HAP-1 (cell line): Measurements from ENCODE around the gene SGSH.
A peak's percentile ranks its signal among the peaks of the same experiment; 100 is the strongest.

ENCODE experiments used
- DNase-seq, 2 experiments: peaks; one replicate each; pipeline ENCODE4 v3.0.0-alpha.2; 2016 to 2020; ENCODE audit warnings: low spot score in 2 of 2
- H3K27me3 ChIP-seq: fragments of 250-450 bp; sonication (Bioruptor Pico); 2 replicates; pipeline ENCODE4 v1.5.1; 2020; ENCODE audit warnings: low read depth, mild to moderate bottlenecking, moderate library complexity
- H3K36me3 ChIP-seq: fragments of 250-450 bp; sonication (Bioruptor Pico); replicated peaks from 2 replicates; pipeline ENCODE4 v1.5.1; 2020; ENCODE audit warnings: mild to moderate bottlenecking
- H3K4me1 ChIP-seq: fragments of 250-450 bp; sonication (Bioruptor Pico); 2 replicates; pipeline ENCODE4 v1.5.1; 2020; ENCODE audit warnings: mild to moderate bottlenecking
- H3K4me3 ChIP-seq: fragments of 250-450 bp; sonication (Bioruptor Pico); 2 replicates; pipeline ENCODE4 v1.5.1; 2020; ENCODE audit warnings: mild to moderate bottlenecking, moderate library complexity
- H3K9me3 ChIP-seq: fragments of 250-450 bp; sonication (Bioruptor Pico); 2 replicates; pipeline ENCODE4 v1.5.1; 2020; ENCODE audit warnings: mild to moderate bottlenecking, moderate library complexity
- in situ Hi-C: fragments of 300-500 bp; cut with MboI; formaldehyde crosslinking; loops from 3 replicates; pipeline ENCODE4 v1.14.3; 2020; ENCODE audit warnings: low sequenced_read_pairs, inconsistent platforms, mixed read lengths

Gene SGSH

GRCh38 chr17:80220054-80220735 lies at the start of gene SGSH, which contains the start of gene SLC26A11:
TSS of gene SGSH (minus strand) at chr17:80220333. CDS start at chr17:80220313, 20 bp downstream.
TSS of gene SLC26A11 (plus strand) at chr17:80220427. CDS start at chr17:80221561, 1,134 bp downstream.
- in situ Hi-C loops: no loop called here
- H3K4me3 ChIP-seq: peak within 1 kb of the TSS; percentile 70
- H3K9me3 ChIP-seq: no peaks in the 10 kb centered on the region
- DNase-seq: peak; percentile 55 to 94
- peaks cover 6% of the 10 kb centered on the region for H3K4me1 ChIP-seq
- peaks cover 19% of the 10 kb centered on the region for H3K36me3 ChIP-seq
- H3K27me3 ChIP-seq: no peaks in the 10 kb centered on the region

- in situ Hi-C loops: no loop called here
- no peak overlapping the region for H3K4me3 ChIP-seq
- H3K27me3 ChIP-seq: no peaks in the 10 kb centered on the region
- no peaks in the 10 kb centered on the region for H3K9me3 ChIP-seq
- no peak for DNase-seq
- H3K4me1 ChIP-seq: no peaks in the 10 kb centered on the region
- H3K36me3 ChIP-seq: no peaks in the 10 kb centered on the region; the same call in 1 of the 2 replicates
Measured at GRCh38 chr17:80269405-80269807, 49.3 kb upstream of the SGSH start.

DNA sequence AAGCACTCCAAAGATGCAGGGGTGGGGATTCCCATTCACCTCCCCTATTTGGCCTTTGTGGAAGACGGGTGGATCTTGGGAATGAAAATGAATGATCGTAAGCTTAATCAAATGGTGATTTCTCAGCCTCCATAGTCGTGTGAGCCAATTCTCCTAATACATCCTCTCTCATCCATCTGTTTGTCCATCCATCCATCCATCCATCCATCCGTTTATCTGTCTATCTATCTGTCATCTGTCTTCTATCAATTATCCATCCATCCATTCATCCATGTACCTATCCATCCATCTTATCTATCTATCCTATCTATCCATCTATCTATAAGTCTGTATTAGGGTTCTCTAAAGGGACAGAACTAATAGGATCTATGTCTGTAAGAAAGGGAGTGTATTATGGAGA lies 48.3 kb upstream of the SGSH start:
- in situ Hi-C loops: no loop called here
- H3K4me3 ChIP-seq: no peak overlapping the region
- no peaks in the 10 kb centered on the region; the same call in 1 of the 2 replicates for H3K36me3 ChIP-seq
- no peak for DNase-seq
- no peaks in the 10 kb centered on the region for H3K9me3 ChIP-seq
- no peaks in the 10 kb centered on the region for H3K4me1 ChIP-seq
- no peaks in the 10 kb centered on the region for H3K27me3 ChIP-seq

- H3K36me3 ChIP-seq: no peaks in the 10 kb centered on the region; the same call in 1 of the 2 replicates
- H3K4me3 ChIP-seq: no peak overlapping the region
- in situ Hi-C loops: no loop called here
- no peaks in the 10 kb centered on the region for H3K9me3 ChIP-seq
- no peaks in the 10 kb centered on the region for H3K4me1 ChIP-seq
- DNase-seq: no peak
- H3K27me3 ChIP-seq: no peaks in the 10 kb centered on the region
Measured at GRCh38 chr17:80267391-80267790, 47.3 kb upstream of the SGSH start.

- Histone ChIP-seq H3K4me3 (no peak overlapping the region), H3K9me3 (no peaks in the 10 kb centered on the region), H3K27me3 (no peaks in the 10 kb centered on the region), H3K4me1 (peaks cover 6% of the 10 kb centered on the region), H3K36me3 (no peaks in the 10 kb centered on the region; the same call in 1 of the 2 replicates)
- DNase-seq: no peak
- in situ Hi-C loops: no loop called here
Measured at GRCh38 chr17:80265205-80266068, 45.3 kb upstream of the SGSH start.

DNA sequence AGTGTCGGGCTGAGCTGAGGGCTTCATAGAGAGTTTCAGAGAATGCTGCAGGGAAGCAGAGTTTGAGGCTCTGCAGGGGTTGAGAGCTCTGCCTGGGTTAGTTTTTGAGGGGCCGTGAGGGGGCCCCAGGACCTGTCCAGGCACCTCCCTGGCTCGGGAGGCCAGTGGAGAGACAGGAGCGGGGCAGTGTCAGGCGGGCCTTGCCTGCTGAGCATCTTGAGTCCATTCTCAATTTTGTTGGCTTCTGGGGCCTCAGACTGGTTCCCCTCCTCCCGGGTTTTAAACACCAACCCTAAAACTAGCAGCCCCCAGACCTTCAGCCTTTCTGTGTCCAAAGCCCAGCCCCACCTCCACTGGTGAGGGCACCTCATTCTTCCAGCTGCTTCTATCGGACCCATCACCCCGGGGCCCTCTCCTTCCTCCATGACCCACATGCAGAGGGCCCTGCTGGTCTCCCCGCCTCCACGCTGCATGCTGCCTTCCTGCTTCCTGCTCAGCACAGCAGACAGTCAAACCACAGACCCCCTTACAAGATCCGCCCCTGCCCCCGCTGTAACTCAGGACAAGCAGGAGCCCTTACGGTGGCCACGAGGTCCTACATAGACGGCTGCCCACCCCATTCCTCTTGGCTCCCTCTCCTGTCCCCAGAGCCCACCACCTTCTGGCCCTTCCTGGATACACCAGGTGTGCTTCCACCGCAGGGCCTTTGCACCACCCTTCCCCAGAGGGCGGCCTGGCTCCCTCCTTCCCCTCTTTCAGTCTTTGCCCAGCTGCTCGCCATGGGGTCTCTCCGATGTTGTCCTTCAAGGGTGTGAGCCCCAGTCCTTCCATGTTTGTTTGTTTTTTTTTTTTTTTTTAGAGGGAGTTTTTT lies 44.3 kb upstream of the SGSH start:
- no peak for DNase-seq
- H3K27me3 ChIP-seq: no peaks in the 10 kb centered on the region
- no peaks in the 10 kb centered on the region; the same call in 1 of the 2 replicates for H3K36me3 ChIP-seq
- H3K9me3 ChIP-seq: no peaks in the 10 kb centered on the region
- peaks cover 10% of the 10 kb centered on the region for H3K4me1 ChIP-seq
- in situ Hi-C loops: no loop called here
- H3K4me3 ChIP-seq: no peak overlapping the region

GRCh38 chr17:80263253-80264204 lies 43.4 kb upstream of the SGSH start:
- DNase-seq: no peak

DNA sequence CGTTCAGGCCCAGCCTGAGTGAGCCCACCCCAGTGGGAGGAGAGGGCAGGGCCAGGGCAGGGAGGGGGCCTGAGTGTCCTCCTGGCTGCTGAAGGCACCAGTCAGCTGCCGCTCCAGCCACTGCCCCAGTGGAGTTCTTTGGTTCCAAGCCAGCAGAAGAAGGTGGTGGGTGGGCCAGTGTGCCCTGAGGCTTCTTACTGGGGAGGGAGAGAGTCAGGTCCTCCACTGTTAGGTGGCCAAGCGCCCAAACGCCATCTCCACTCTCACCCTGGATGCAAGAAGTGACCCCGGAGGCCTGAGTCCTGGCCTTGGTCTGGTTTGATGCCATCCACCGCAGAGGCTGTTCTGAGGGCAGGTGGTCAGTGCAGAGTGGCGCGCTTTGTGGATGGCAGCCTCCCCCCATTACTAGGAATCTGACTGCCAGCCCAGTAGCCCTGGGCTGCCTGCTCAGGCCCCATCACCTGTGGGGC lies 42.7 kb upstream of the SGSH start:
- H3K9me3 ChIP-seq: no peaks in the 10 kb centered on the region
- in situ Hi-C loops: no loop called here
- no peak overlapping the region for H3K4me3 ChIP-seq
- H3K4me1 ChIP-seq: peaks cover 14% of the 10 kb centered on the region
- no peaks in the 10 kb centered on the region; the same call in 1 of the 2 replicates for H3K36me3 ChIP-seq
- no peaks in the 10 kb centered on the region for H3K27me3 ChIP-seq
- no peak for DNase-seq

More at GRCh38 chr17:80263253-80264204, 43.4 kb upstream of the SGSH start:
- no peaks in the 10 kb centered on the region for H3K27me3 ChIP-seq
- in situ Hi-C loops: no loop called here
- H3K4me3 ChIP-seq: no peak overlapping the region
- no peaks in the 10 kb centered on the region for H3K9me3 ChIP-seq
- H3K4me1 ChIP-seq: peaks cover 10% of the 10 kb centered on the region
- no peaks in the 10 kb centered on the region; the same call in 1 of the 2 replicates for H3K36me3 ChIP-seq

DNA sequence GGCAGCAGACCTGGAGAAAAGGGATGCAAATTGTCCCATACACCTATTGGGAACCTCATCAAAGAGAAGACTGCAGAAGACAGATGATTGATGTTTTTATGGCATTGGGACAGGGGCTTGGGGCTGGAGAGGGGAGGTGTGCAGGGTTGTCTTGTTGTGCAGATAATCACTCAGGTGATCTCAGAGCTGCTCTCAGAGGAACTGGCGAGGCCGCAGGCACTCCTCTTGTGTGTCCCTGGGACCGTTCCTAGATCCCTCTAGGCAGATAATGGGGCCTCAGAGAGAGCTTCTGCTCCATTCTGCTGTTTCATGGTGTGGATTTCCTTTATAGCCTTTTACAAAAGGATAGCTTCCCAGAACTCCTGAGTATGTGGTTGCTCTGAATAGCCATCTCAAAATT lies 42.2 kb upstream of the SGSH start:
- in situ Hi-C loops: no loop called here
- Histone ChIP-seq H3K36me3 (no peaks in the 10 kb centered on the region; the same call in 1 of the 2 replicates), H3K27me3 (no peaks in the 10 kb centered on the region), H3K4me3 (peak overlapping the region; percentile 71; the same call in 1 of the 2 replicates), H3K4me1 (peaks cover 14% of the 10 kb centered on the region), H3K9me3 (no peaks in the 10 kb centered on the region)
- no peak for DNase-seq

DNA sequence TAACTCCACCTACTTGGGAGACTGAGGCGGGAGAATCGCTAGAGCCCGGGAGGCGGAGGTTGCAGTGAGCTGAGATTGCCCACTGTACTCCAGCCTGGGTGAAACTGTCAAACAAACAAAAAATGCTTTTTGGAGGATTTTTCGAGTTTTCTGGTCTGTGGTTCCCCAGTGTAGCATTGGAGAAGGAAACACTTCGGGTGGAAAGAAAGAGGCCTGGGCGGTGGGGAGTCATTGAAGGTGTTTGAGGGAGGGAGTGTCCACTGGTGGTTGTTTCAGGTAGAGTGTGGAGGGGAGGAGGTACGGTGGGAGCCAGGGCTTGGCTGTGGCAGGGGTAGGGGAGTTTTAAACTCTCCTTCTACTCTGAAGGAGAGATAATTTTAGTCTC lies 41.8 kb upstream of the SGSH start:
- no peaks in the 10 kb centered on the region for H3K9me3 ChIP-seq
- in situ Hi-C loops: no loop called here
- peak overlapping the region; percentile 71 for H3K4me3 ChIP-seq
- H3K36me3 ChIP-seq: no peaks in the 10 kb centered on the region; the same call in 1 of the 2 replicates
- no peaks in the 10 kb centered on the region for H3K27me3 ChIP-seq
- no peak for DNase-seq
- peaks cover 14% of the 10 kb centered on the region for H3K4me1 ChIP-seq

DNA sequence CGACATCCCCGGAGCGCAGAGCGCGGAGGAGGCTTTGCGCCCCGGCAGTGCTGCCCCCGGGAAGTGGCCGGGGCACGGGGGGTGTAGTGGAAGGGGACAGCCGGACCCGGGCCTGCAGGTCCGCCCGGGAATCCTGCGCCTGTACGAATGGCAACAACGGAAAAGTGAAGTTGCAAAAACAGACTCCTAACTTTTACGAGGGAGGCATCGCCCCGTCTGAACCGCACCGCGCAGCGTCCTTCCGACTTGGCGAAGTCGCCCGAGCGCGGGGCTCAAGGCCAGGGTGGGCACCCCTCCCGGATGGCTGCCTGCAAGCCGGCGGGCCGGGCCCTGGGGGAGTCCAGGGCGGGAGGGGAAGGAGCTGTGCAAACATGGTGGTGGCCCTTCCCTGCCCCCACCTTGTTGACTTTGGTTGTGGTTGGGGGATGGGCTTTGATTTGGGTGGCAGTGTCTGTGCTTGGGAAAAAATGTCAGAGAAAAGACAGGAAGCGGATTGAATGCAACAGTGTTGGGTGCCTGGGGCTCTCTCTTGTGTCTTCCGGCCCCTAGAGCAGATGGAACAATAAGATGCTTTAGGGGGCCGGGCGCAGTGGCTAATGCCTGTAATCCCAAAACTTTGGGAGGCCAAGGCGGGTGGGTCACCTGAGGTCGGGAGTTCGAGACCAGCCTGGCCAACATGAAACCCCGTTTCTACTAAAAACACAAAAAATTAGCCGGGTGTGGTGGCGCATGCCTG lies 41.2 kb upstream of the SGSH start:
- in situ Hi-C loops: no loop called here
- H3K4me1 ChIP-seq: peaks cover 14% of the 10 kb centered on the region
- peak; percentile 61 to 85 for DNase-seq

DNA sequence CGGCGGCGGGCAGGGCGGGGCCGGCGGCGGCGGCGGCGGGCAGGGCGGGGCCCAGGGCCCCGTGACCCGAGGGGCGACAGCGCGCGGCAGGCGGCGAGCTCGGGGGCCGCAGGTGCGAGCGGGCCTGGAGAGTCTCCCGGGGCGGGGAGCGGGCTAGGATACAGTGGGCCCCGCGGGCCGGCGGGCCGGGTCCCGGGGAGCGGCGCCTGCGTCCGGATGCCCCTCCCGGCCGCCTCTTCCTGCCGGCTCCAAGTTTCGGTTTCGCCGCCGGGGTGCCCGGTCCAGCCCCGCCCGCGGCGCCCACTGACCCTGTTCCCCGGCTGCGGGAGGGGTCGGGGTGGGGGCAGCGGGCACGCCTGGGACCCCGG lies 40.6 kb upstream of the SGSH start, which contains the start of gene RNF213:
Gene RNF213, plus strand, starts transcription at position 62 of the 368 bp plus-strand sequence. CDS start 2,830 bp downstream, outside the sequence.
- peaks cover 14% of the 10 kb centered on the region for H3K4me1 ChIP-seq
- no peaks in the 10 kb centered on the region for H3K9me3 ChIP-seq
- in situ Hi-C loops: no loop called here
- H3K4me3 ChIP-seq: peak within 1 kb of the TSS; percentile 71
- H3K36me3 ChIP-seq: no peaks in the 10 kb centered on the region; the same call in 1 of the 2 replicates
- DNase-seq: peak; percentile 44 to 72
- H3K27me3 ChIP-seq: no peaks in the 10 kb centered on the region

More for the DNA sequence above, 41.2 kb upstream of the SGSH start:
- no peaks in the 10 kb centered on the region for H3K9me3 ChIP-seq
- H3K27me3 ChIP-seq: no peaks in the 10 kb centered on the region
- peak overlapping the region; percentile 71 for H3K4me3 ChIP-seq
- H3K36me3 ChIP-seq: no peaks in the 10 kb centered on the region; the same call in 1 of the 2 replicates
